Body of pancreas (tissue), 4 donors: ENCODE measurements around the gene TPP2.

Experiments used
- POLR2A ChIP-seq, 3 donors: fragments of 450-650 bp; IDR thresholded peaks; one replicate each; pipeline ENCODE4 v1.6.1; 2016; ENCODE audit warnings: antibody characterized with exemption in 3 of 3, mild to moderate bottlenecking in 2 of 3
- TF ChIP-seq, protein P1 (sequence below), 7 experiments: fragments of 450-650 bp in 4 of 7; fragments of 200-600 bp in 3 of 7; sonication (generic) in 3 of 7; IDR thresholded peaks; one replicate each; pipeline ENCODE4 v1.5.1; 2016 to 2019; ENCODE audit warnings: antibody characterized with exemption in 7 of 7

- TF ChIP-seq, protein P1, sequence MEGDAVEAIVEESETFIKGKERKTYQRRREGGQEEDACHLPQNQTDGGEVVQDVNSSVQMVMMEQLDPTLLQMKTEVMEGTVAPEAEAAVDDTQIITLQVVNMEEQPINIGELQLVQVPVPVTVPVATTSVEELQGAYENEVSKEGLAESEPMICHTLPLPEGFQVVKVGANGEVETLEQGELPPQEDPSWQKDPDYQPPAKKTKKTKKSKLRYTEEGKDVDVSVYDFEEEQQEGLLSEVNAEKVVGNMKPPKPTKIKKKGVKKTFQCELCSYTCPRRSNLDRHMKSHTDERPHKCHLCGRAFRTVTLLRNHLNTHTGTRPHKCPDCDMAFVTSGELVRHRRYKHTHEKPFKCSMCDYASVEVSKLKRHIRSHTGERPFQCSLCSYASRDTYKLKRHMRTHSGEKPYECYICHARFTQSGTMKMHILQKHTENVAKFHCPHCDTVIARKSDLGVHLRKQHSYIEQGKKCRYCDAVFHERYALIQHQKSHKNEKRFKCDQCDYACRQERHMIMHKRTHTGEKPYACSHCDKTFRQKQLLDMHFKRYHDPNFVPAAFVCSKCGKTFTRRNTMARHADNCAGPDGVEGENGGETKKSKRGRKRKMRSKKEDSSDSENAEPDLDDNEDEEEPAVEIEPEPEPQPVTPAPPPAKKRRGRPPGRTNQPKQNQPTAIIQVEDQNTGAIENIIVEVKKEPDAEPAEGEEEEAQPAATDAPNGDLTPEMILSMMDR (IDR thresholded peaks at IDR 0.05): no peak
- TF ChIP-seq POLR2A (IDR thresholded peaks at IDR 0.05): no peak
Measured at GRCh38 chr13:102582256-102582655, 14.5 kb upstream of the TPP2 start.
